Neuronal stem cell (in vitro differentiated cells): ENCODE data around the gene TFAP2E.

Experiments used
- DNase-seq: peaks from one replicate; pipeline ENCODE4 v3.0.0-alpha.2; 2013; ENCODE audit warnings: low spot score
- H2AFZ ChIP-seq: one replicate; pipeline ENCODE4 v1.6.1; 2013; ENCODE audit warnings: mild to moderate bottlenecking, low read length, inconsistent platforms
- H2AK5ac ChIP-seq: 2 replicates; pipeline ENCODE4 v1.6.1; 2013; ENCODE audit warnings: low read depth, mild to moderate bottlenecking, inconsistent platforms, low read length, moderate library complexity, mixed read lengths
- H2BK120ac ChIP-seq: 2 replicates; pipeline ENCODE4 v1.6.1; 2013; ENCODE audit warnings: low read depth, mild to moderate bottlenecking, inconsistent platforms, low read length, moderate library complexity, mixed read lengths
- H2BK12ac ChIP-seq: one replicate; pipeline ENCODE4 v1.6.1; 2013; ENCODE audit warnings: low read length, inconsistent platforms
- H2BK15ac ChIP-seq: 2 replicates; pipeline ENCODE4 v1.6.1; 2013; ENCODE audit warnings: mild to moderate bottlenecking, low read length, inconsistent platforms, mixed read lengths
- H2BK5ac ChIP-seq: one replicate; pipeline ENCODE4 v1.6.1; 2013; ENCODE audit warnings: inconsistent platforms, mild to moderate bottlenecking, low read length, moderate library complexity
- H3K14ac ChIP-seq: one replicate; pipeline ENCODE4 v1.6.1; 2013; ENCODE audit warnings: low read length, inconsistent platforms
- H3K18ac ChIP-seq: 2 replicates; pipeline ENCODE4 v1.6.1; 2013; ENCODE audit warnings: low read length, inconsistent platforms
- H3K23ac ChIP-seq: 2 replicates; pipeline ENCODE4 v1.6.1; 2013; ENCODE audit warnings: low read depth, mild to moderate bottlenecking, mixed read lengths, low read length, inconsistent platforms; ENCODE audit not compliant: poor library complexity
- H3K27ac ChIP-seq: replicated peaks from 3 replicates; pipeline ENCODE4 v1.5.1; 2013; ENCODE audit warnings: low read length, inconsistent platforms
- H3K27me3 ChIP-seq, 3 experiments: 2 replicates each; pipeline ENCODE4 v1.6.1; 2013; ENCODE audit warnings: low read length in 3 of 3, mild to moderate bottlenecking in 2 of 3, inconsistent platforms in 1 of 3, low read depth in 1 of 3, mixed read lengths in 1 of 3, moderate library complexity in 1 of 3; ENCODE audit not compliant: control insufficient read depth in 3 of 3, insufficient read depth in 3 of 3
- H3K36me3 ChIP-seq, 2 donors: replicated peaks in 1 of 2; 2 replicates each; pipeline ENCODE4 v1.6.1; 2013; ENCODE audit warnings: low read length in 2 of 2; ENCODE audit not compliant: control insufficient read depth in 2 of 2, insufficient read depth in 2 of 2
- H3K4ac ChIP-seq: 2 replicates; pipeline ENCODE4 v1.6.1; 2013; ENCODE audit warnings: inconsistent platforms, mild to moderate bottlenecking, low read length, moderate library complexity
- H3K4me1 ChIP-seq, 2 donors: 1 replicate in 1 of 2; 2 replicates in 1 of 2; pipeline ENCODE4 v1.6.1; 2013; ENCODE audit warnings: low read length in 2 of 2, low read depth in 1 of 2; ENCODE audit not compliant: control insufficient read depth in 2 of 2, insufficient read depth in 1 of 2
- H3K4me2 ChIP-seq: one replicate; pipeline ENCODE4 v1.6.1; 2013; ENCODE audit warnings: mild to moderate bottlenecking, low read length, inconsistent platforms; ENCODE audit not compliant: insufficient read depth, poor library complexity, severe bottlenecking
- H3K4me3 ChIP-seq, 2 donors: 2 replicates each; pipeline ENCODE4 v1.5.1; 2013; ENCODE audit warnings: low read length in 2 of 2, mild to moderate bottlenecking in 2 of 2, inconsistent platforms in 1 of 2, moderate library complexity in 1 of 2
- H3K79me1 ChIP-seq: one replicate; pipeline ENCODE4 v1.6.1; 2013; ENCODE audit warnings: low read depth, mild to moderate bottlenecking, inconsistent platforms, low read length, moderate library complexity
- H3K9ac ChIP-seq: one replicate; pipeline ENCODE4 v1.6.1; 2013; ENCODE audit warnings: mild to moderate bottlenecking, low read depth, low read length, inconsistent platforms; ENCODE audit not compliant: poor library complexity
- H3K9me3 ChIP-seq, 2 donors: replicated peaks in 1 of 2; 2 replicates each; pipeline versions ENCODE3 to v1.6.1; 2013; ENCODE audit warnings: low read length in 2 of 2, mild to moderate bottlenecking in 2 of 2, inconsistent platforms in 1 of 2, low read depth in 1 of 2, mixed read lengths in 1 of 2, moderate library complexity in 1 of 2; ENCODE audit not compliant: control insufficient read depth in 2 of 2, insufficient read depth in 1 of 2
- H4K8ac ChIP-seq: one replicate; pipeline ENCODE4 v1.6.1; 2013; ENCODE audit warnings: low read depth, mild to moderate bottlenecking, inconsistent platforms, low read length, moderate library complexity
- H4K91ac ChIP-seq: one replicate; pipeline ENCODE4 v1.6.1; 2013; ENCODE audit warnings: low read length, low read depth, mild to moderate bottlenecking, inconsistent platforms; ENCODE audit not compliant: poor library complexity
- WGBS, 2 donors: extraction: QIAGEN DNeasy Blood & Tissue Kit; methylation state at CpG; one replicate each; pipeline ENCODE4 v1.1.7; 2013; ENCODE audit warnings: missing lambda C conversion rate in 2 of 2, mixed read lengths in 1 of 2; ENCODE audit not compliant: insufficient read length in 2 of 2, insufficient replicate concordance in 1 of 2; ENCODE audit errors: extremely low coverage in 2 of 2; 5-methylcytosine and 5-hydroxymethylcytosine counted together

The TFAP2E gene

DNA sequence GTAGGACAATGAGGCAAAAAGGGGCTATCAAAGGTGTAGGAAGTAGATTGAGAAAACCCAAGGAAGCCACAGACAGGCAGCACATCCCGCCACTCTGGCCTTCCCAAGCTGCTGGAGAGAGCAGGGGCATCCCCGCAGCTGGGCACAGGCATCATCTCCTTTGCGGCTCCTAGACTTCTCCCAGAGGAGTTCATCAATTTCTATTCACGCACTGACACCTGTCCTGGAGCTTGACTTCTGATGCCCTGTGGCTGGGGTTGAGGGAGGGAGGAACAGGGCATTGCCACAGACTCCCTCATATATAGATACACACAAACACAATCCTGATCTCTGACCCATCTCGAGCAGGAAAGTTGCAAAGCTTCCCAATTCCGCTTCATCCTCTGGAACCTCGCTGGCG lies 1.9 kb upstream of the TFAP2E start:
- Histone ChIP-seq H3K27ac (no peak overlapping the region), H2BK120ac (no peak overlapping the region), H2BK5ac (no peak overlapping the region), H3K9ac (no peak overlapping the region), H3K27me3 (peaks cover 32 to 61% (median 52%) of the 10 kb centered on the region in 3 experiments), H4K91ac (no peak overlapping the region), H3K14ac (no peak overlapping the region), H3K4ac (no peak overlapping the region), H3K79me1 (no peaks in the 10 kb centered on the region), H3K4me1 (peaks cover 3% of the 10 kb centered on the region in 2 donors), H3K18ac (no peak overlapping the region), H3K4me3 (no peak overlapping the region), H2BK12ac (no peak overlapping the region), H3K36me3 (peaks cover 2 to 4% of the 10 kb centered on the region in 2 donors), H3K23ac (no peak overlapping the region), H3K9me3 (peaks cover 0 to 1% of the 10 kb centered on the region in 2 donors), H2AFZ (no peak overlapping the region), H4K8ac (no peak overlapping the region), H2AK5ac (no peak overlapping the region), H3K4me2 (no peak overlapping the region), H2BK15ac (no peak overlapping the region)
- DNase-seq = no peak
- no CpG with 5 or more reads among the region's 8 CpGs for WGBS, 2 donors

DNA sequence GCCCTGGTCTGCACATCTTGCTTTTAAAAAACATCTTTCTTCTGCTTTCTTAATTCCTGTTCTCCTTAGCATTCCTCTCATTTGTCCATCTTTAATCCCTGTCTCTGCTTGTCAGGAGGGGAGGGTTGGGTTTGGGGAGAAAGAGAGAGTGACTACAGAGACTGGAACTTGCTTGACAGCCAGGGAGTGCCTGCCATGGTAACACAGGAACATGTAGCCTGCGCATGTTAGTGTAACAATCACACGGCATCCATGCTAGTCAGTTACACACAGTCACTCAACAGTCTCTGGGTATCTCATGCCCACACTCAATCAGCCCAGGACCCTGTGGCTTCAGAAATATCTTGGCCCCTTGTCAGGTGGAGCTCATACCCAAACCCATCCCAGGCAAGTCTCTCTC lies 818 bp upstream of the TFAP2E start:
- H3K14ac ChIP-seq = no peak overlapping the region
- no peak for DNase-seq
- H2AFZ ChIP-seq = peak overlapping the region; percentile 90
- no CpG with 5 or more reads among the region's 2 CpGs for WGBS, 2 donors
- H2BK5ac ChIP-seq = no peak overlapping the region
- no peak overlapping the region for H2BK15ac ChIP-seq
- H3K4me2 ChIP-seq = no peak overlapping the region
- no peak overlapping the region for H3K23ac ChIP-seq
- no peak overlapping the region for H4K8ac ChIP-seq
- H3K4me1 ChIP-seq = peaks cover 3 to 4% of the 10 kb centered on the region in 2 donors
- H3K27ac ChIP-seq = no peak overlapping the region
- no peaks in the 10 kb centered on the region for H3K36me3 ChIP-seq
- H3K27me3 ChIP-seq = peaks cover 42 to 71% (median 61%) of the 10 kb centered on the region in 3 experiments
- H3K9ac ChIP-seq = no peak overlapping the region
- H4K91ac ChIP-seq = no peak overlapping the region
- H2AK5ac ChIP-seq = no peak overlapping the region
- no peaks in the 10 kb centered on the region for H3K79me1 ChIP-seq
- no peak overlapping the region for H3K4me3 ChIP-seq
- no peak overlapping the region for H2BK120ac ChIP-seq
- no peak overlapping the region for H2BK12ac ChIP-seq
- H3K4ac ChIP-seq = no peak overlapping the region
- peaks cover 0 to 1% of the 10 kb centered on the region in 2 donors for H3K9me3 ChIP-seq
- H3K18ac ChIP-seq = no peak overlapping the region

GRCh38 chr1:35574125-35574654 lies 1.1 kb downstream of the TFAP2E start:
- Histone ChIP-seq H3K4me2 (no peak overlapping the region), H3K23ac (peak overlapping the region; percentile 89), H3K18ac (no peak overlapping the region), H2BK5ac (no peak overlapping the region), H2BK15ac (no peak overlapping the region), H3K27ac (no peak overlapping the region), H2BK120ac (peak overlapping the region; percentile 8), H2AK5ac (peak overlapping the region; percentile 21), H3K27me3 (peaks cover 55 to 87% (median 74%) of the 10 kb centered on the region in 3 experiments), H2AFZ (no peak overlapping the region), H3K9ac (peak overlapping the region; percentile 3), H4K8ac (no peak overlapping the region), H3K4me1 (peaks cover 3 to 12% of the 10 kb centered on the region in 2 donors), H3K36me3 (no peaks in the 10 kb centered on the region), H3K4ac (no peak overlapping the region), H2BK12ac (no peak overlapping the region), H4K91ac (no peak overlapping the region), H3K4me3 (no peak overlapping the region), H3K79me1 (no peaks in the 10 kb centered on the region), H3K14ac (no peak overlapping the region), H3K9me3 (peaks cover 0 to 1% of the 10 kb centered on the region in 2 donors)
- WGBS, 2 donors = no CpG with 5 or more reads among the region's 48 CpGs
- DNase-seq = no peak

- Histone ChIP-seq H3K4me2 (no peak overlapping the region), H4K91ac (peak overlapping the region; percentile 19), H3K4me1 (peaks cover 3 to 12% of the 10 kb centered on the region in 2 donors), H2AK5ac (peak overlapping the region; percentile 21), H2AFZ (no peak overlapping the region), H2BK12ac (no peak overlapping the region), H2BK15ac (no peak overlapping the region), H3K36me3 (no peaks in the 10 kb centered on the region), H3K9me3 (peaks cover 0 to 1% of the 10 kb centered on the region in 2 donors), H4K8ac (no peak overlapping the region), H3K18ac (peak overlapping the region; percentile 55), H3K23ac (peak overlapping the region; percentile 89), H3K4me3 (no peak overlapping the region), H3K4ac (no peak overlapping the region), H3K27me3 (peaks cover 55 to 92% (median 74%) of the 10 kb centered on the region in 3 experiments), H3K27ac (no peak overlapping the region), H2BK5ac (no peak overlapping the region), H2BK120ac (peak overlapping the region; percentile 8), H3K9ac (peak overlapping the region; percentile 3), H3K79me1 (no peaks in the 10 kb centered on the region), H3K14ac (peak overlapping the region; percentile 42)
- DNase-seq = no peak
- WGBS, 2 donors = no CpG with 5 or more reads among the region's 30 CpGs
These were observed 1.7 kb downstream of the TFAP2E start for GRCh38 chr1:35574655-35575415.
